GM18498 (cell line): Measurements from ENCODE around the gene COL6A3.
"Not testable (repeated sequence)": the region's sequence is repeated elsewhere in the genome, so short reads cannot be mapped to it uniquely, and the experiment has no call there.

Experiments
- ATAC-seq: cut with Tn5 transposase; IDR thresholded peaks from one replicate; pipeline ENCODE4 v1.9.1; 2021; ENCODE audit warnings: mild to moderate bottlenecking, moderate library complexity; ENCODE audit not compliant: unreplicated experiment

COL6A3 gene

GRCh38 chr2:237412988-237413776 is 782 bp downstream of the COL6A3 start:
- no peak for ATAC-seq

GRCh38 chr2:237412646-237412987 is 1.3 kb downstream of the COL6A3 start:
- ATAC-seq = no peak

- no peak for ATAC-seq
Observed at GRCh38 chr2:237411683-237412423, 2.1 kb downstream of the COL6A3 start.

GRCh38 chr2:237411092-237411601 is 2.8 kb downstream of the COL6A3 start:
- ATAC-seq = no peak

GRCh38 chr2:237409263-237409662 is 4.7 kb downstream of the COL6A3 start:
- ATAC-seq = not testable (repeated sequence)

- ATAC-seq = no peak
Observed at GRCh38 chr2:237408335-237409000, 5.5 kb downstream of the COL6A3 start.

GRCh38 chr2:237407700-237408099 is 6.3 kb downstream of the COL6A3 start:
- ATAC-seq = no peak

GRCh38 chr2:237406371-237406895 is 7.5 kb downstream of the COL6A3 start:
- ATAC-seq = no peak

- no peak for ATAC-seq
Observed at GRCh38 chr2:237405605-237406004, 8.4 kb downstream of the COL6A3 start.

GRCh38 chr2:237405006-237405559 is 8.9 kb downstream of the COL6A3 start:
- ATAC-seq = no peak

- ATAC-seq = no peak
Observed at GRCh38 chr2:237404413-237404812, 9.6 kb downstream of the COL6A3 start.

GRCh38 chr2:237403024-237403882 is 10.7 kb downstream of the COL6A3 start:
- no peak for ATAC-seq

- no peak for ATAC-seq
Observed at GRCh38 chr2:237400199-237400598, 13.8 kb downstream of the COL6A3 start.

GRCh38 chr2:237397072-237397471 is 16.9 kb downstream of the COL6A3 start:
- no peak for ATAC-seq

- no peak for ATAC-seq
Observed at GRCh38 chr2:237393523-237393922, 20.4 kb downstream of the COL6A3 start.

- ATAC-seq = no peak
Observed at GRCh38 chr2:237392186-237392585, 21.8 kb downstream of the COL6A3 start.

GRCh38 chr2:237391140-237391539 is 22.8 kb downstream of the COL6A3 start:
- ATAC-seq = no peak

- no peak for ATAC-seq
Observed at GRCh38 chr2:237390235-237390634, 23.7 kb downstream of the COL6A3 start.

GRCh38 chr2:237389831-237390230 is 24.1 kb downstream of the COL6A3 start:
- ATAC-seq = no peak

GRCh38 chr2:237388036-237388435 is 25.9 kb downstream of the COL6A3 start:
- no peak for ATAC-seq
